Measurements from ENCODE around the gene TRAPPC4. TPM values are rescaled to one million over a fixed set of nuclear protein-coding genes. Genes with fewer than 3 reads are reported as not detected.
"Not testable (repeated sequence)": the region's sequence is repeated elsewhere in the genome, so short reads cannot be mapped to it uniquely, and the experiment has no call there.

Gene TRAPPC4
- total and polyA plus RNA-seq, 9 donors = 34.0 to 59.1 (median 55.1) TPM

GRCh38 chr11:119057000-119057769 lies 38.6 kb downstream of the TRAPPC4 start, which contains the start of gene HYOU1:
Gene HYOU1 (minus strand): TSS chr11:119057205. CDS start chr11:119056160, 1,045 bp downstream.
- intact Hi-C loops (cut with DNase I) = no loop called here
- H3K27ac ChIP-seq = peak within 1 kb of the TSS; percentile 34 to 67

GRCh38 chr11:119059128-119059527 lies 40.6 kb downstream of the TRAPPC4 start:
- intact Hi-C loops (cut with DNase I); H3K4me1 ChIP-seq (ENCODE audit: insufficient read depth); H3K4me3 ChIP-seq; H3K27ac ChIP-seq; H3K9me3 ChIP-seq; H3K27me3 ChIP-seq; DNase-seq; H3K36me3 ChIP-seq: not testable (repeated sequence)
- WGBS, 3 donors = 86 to 93% (median 87%) methylated on average over 16 to 29 of the region's 35 CpGs

More at GRCh38 chr11:119057000-119057769, 38.6 kb downstream of the TRAPPC4 start, which contains the start of gene HYOU1:
- TF ChIP-seq POLR2A (IDR thresholded peaks at IDR 0.05) (peak; percentile 81), CTCF (IDR thresholded peaks at IDR 0.05) (peak in 2 of 3 donors; percentile 37 to 50), EP300 (IDR thresholded peaks at IDR 0.05) (no peak)
- DNase-seq = peak; percentile 97 to 99 (median 98)
- Histone ChIP-seq H3K4me3 (peak within 1 kb of the TSS; percentile 73), H3K4me1 (ENCODE audit: insufficient read depth) (peaks cover 4% of the 10 kb centered on the region), H3K9me3 (no peaks in the 10 kb centered on the region), H3K36me3 (no peaks in the 10 kb centered on the region), H3K27me3 (no peaks in the 10 kb centered on the region)
- WGBS, 3 donors = 1% methylated on average over 55 to 79 of the region's 79 CpGs

- H3K4me3 ChIP-seq = no peak overlapping the region
- WGBS, 3 donors = 92 to 97% (median 96%) methylated on average over 3 of the region's 3 CpGs
- H3K9me3 ChIP-seq = no peaks in the 10 kb centered on the region
- H3K4me1 ChIP-seq (ENCODE audit: insufficient read depth) = no peaks in the 10 kb centered on the region
- TF ChIP-seq EP300 (IDR thresholded peaks at IDR 0.05) (no peak), POLR2A (IDR thresholded peaks at IDR 0.05) (no peak), CTCF (IDR thresholded peaks at IDR 0.05) (no peak)
- no peaks in the 10 kb centered on the region for H3K36me3 ChIP-seq
- intact Hi-C loops (cut with DNase I) = no loop called here
- no peaks in the 10 kb centered on the region for H3K27me3 ChIP-seq
- DNase-seq = no peak
- H3K27ac ChIP-seq = no peak overlapping the region
Measured at GRCh38 chr11:119061256-119061655, 42.7 kb downstream of the TRAPPC4 start.

- 31 to 41% (median 40%) methylated on average over 5 of the region's 5 CpGs for WGBS, 3 donors
Measured at GRCh38 chr11:119062779-119063178, 44.2 kb downstream of the TRAPPC4 start.

More at GRCh38 chr11:119062779-119063178, 44.2 kb downstream of the TRAPPC4 start:
- H3K36me3 ChIP-seq = no peaks in the 10 kb centered on the region
- H3K27me3 ChIP-seq = no peaks in the 10 kb centered on the region
- H3K9me3 ChIP-seq = no peaks in the 10 kb centered on the region
- no peak for TF ChIP-seq POLR2A (IDR thresholded peaks at IDR 0.05)
- no peak for TF ChIP-seq CTCF (IDR thresholded peaks at IDR 0.05)
- no peak for TF ChIP-seq EP300 (IDR thresholded peaks at IDR 0.05)
- H3K4me1 ChIP-seq (ENCODE audit: insufficient read depth) = no peaks in the 10 kb centered on the region
- peak in 4 of 5 donors; percentile 57 to 72 (median 60) for DNase-seq
- H3K4me3 ChIP-seq = no peak overlapping the region
- intact Hi-C loops (cut with DNase I) = no loop called here
- no peak overlapping the region for H3K27ac ChIP-seq
